GM23338 (cell line): ENCODE data around the gene KRT32.

Source experiments
- ETS1 ChIP-seq: IDR thresholded peaks from 2 replicates; pipeline ENCODE4 v1.6.1; 2016; ENCODE audit warnings: antibody characterized with exemption
- EZH2 ChIP-seq: fragments of 200-600 bp; sonication (generic); IDR thresholded peaks from one replicate; pipeline ENCODE4 v1.8.0; 2017; ENCODE audit warnings: antibody characterized with exemption, mild to moderate bottlenecking, low read depth; ENCODE audit not compliant: unreplicated experiment

DNA sequence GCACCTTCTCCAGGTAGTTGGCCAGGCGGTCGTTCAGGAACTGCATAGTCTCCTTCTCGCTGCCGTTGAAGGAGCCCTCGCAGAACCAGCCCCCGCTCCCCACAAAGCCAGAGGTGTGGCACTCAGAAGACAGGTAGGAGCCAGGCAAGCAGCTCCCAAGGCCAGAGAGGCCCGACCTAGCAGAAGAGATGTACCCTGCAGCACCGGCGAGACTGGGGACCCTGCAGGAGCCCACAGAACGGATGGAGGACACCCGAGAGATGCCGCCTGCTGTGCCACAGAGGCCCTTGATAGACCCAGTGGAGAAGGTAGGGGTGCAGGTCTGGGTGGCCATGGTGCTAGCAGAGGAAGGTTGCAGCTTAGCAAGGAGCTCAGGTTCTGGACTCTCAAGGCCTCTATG is 22.3 kb upstream of the KRT32 start, which contains the start of gene KRT36:
- no peak for TF ChIP-seq EZH2
- TF ChIP-seq ETS1: no peak
